ENCODE results near the gene SH2D4B.
"Not testable (repeated sequence)": the region's sequence is repeated elsewhere in the genome, so short reads cannot be mapped to it uniquely, and the experiment has no call there.

Gene SH2D4B

DNA sequence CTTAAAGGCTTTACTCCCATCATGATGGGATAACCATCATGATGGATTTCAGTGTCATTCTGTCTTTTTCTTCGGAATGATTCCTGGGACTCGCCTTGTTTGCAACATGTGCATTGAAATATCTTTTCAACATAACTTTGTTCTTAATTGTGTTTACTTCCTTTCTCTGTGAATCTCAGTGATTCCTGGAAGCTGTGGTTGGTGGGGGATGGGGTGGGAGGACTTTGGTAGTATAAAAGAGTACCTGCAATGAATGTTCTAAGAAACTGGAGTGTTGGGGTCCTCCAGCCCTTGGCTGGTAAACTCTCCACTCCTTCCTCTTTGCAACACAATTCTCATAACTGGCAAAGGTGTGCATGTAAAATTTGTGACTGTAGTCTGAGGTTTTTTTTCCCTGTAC, 11.5 kb upstream of the SH2D4B start:
- DNase-seq = no peak

DNA sequence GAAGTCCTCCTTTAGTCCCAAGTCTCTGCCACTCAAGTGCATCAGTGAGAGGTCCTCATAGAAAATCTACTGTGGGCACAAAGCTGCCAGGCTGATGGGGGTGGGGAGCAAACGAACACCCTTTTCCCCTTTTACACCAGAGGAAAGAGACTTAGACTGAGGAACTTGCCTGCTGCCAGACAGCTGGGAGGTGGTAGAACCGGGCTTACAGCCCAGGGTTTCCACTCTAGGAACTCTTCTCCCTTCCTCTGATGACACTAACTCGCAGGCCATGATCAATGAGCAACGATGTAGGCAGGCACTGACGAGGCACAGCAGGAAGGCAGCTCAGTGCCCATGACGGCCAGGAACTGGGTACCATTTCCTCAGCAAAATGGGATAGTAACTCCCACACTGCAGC, 11.0 kb upstream of the SH2D4B start:
- peak; percentile 10 for DNase-seq

GRCh38 chr10:80528185-80528700, 9.5 kb upstream of the SH2D4B start:
- no peak for DNase-seq

GRCh38 chr10:80528901-80529300, 8.8 kb upstream of the SH2D4B start:
- no peak for DNase-seq

DNA sequence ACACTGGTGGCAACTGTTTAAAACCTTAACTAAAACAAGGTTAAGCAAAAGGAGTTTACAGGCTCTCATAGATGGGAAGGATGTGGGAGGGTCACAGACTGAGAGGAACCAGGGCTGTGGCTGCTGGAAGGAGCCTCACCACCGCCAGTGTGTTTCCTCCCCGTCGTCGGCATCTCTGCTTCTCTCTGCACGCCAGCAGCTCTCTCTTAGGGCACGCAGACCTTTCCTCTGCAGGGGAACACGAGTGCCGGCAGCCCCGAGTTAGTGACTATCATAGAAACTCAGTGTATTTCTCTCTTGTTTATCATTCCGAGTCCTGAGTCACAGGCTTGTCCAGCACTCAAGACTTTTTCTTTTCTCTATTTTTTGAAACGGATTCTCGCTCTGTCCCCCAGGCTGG, 8.1 kb upstream of the SH2D4B start:
- DNase-seq = no peak

GRCh38 chr10:80530251-80530650, 7.5 kb upstream of the SH2D4B start:
- DNase-seq = peak; percentile 26

- no peak for DNase-seq
Measured at GRCh38 chr10:80530816-80531215, 6.9 kb upstream of the SH2D4B start.

GRCh38 chr10:80532571-80532970, 5.1 kb upstream of the SH2D4B start:
- DNase-seq = no peak

DNA sequence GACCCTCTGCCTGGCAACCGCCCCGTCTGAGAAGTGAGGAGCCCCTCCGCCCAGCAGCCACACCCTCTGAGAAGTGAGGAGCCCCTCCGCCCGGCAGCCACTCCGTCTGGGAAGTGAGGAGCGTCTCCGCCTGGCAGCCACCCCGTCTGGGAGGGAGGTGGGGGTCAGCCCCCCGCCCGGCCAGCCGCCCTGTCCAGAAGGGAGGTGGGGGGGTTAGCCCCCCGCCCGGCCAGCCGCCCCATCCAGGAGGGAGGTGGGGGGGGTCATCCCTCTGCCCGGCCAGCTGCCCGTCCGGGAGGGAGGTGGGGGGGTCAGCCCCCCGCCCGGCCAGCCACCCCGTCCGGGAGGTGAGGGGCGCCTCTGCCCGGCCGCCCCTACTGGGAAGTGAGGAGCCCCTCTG, 3.6 kb upstream of the SH2D4B start:
- not testable (repeated sequence) for DNase-seq

GRCh38 chr10:80534646-80535045, 3.1 kb upstream of the SH2D4B start:
- DNase-seq = not testable (repeated sequence)

DNA sequence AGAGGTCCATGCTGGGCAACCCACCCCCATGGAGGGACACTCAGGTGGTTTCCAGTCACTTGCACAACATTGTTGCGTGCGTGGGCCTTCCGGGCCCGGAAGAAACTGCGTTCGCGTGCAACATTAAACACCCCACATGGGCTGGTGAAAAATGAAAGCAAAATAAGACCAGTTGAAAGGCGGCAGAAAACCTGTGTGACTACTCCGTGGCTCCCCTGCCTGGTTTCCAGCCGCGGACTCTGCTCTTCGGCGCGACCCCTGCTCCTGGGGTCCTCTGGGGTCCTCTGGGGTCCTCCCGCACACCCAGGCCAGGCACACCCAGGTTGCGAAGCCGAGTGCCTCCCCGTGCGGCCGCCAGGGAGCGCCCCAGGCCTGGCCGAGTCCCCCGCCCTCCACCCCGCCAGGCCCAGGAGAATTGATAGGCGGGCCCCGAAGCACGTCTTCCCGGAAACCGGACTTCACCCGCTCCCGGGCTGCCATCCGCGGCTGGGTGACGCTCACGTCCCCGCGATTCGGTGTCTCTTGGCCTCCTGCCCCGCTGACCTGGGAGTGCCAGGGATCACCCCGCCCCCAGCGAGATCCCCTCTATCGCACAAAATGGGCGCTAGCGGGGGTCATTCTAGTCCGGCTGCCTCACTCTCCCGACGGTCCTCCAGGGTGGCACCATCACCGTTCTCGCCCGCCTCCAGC, 1.9 kb upstream of the SH2D4B start:
- DNase-seq = peak; percentile 24

- no peak for DNase-seq
Measured at GRCh38 chr10:80536361-80536835, 1.3 kb upstream of the SH2D4B start.

- no peak for DNase-seq
Measured at GRCh38 chr10:80537086-80537735, 491 bp upstream of the SH2D4B start.

- DNase-seq = no peak
Measured at GRCh38 chr10:80538481-80539185, 931 bp downstream of the SH2D4B start.

DNA sequence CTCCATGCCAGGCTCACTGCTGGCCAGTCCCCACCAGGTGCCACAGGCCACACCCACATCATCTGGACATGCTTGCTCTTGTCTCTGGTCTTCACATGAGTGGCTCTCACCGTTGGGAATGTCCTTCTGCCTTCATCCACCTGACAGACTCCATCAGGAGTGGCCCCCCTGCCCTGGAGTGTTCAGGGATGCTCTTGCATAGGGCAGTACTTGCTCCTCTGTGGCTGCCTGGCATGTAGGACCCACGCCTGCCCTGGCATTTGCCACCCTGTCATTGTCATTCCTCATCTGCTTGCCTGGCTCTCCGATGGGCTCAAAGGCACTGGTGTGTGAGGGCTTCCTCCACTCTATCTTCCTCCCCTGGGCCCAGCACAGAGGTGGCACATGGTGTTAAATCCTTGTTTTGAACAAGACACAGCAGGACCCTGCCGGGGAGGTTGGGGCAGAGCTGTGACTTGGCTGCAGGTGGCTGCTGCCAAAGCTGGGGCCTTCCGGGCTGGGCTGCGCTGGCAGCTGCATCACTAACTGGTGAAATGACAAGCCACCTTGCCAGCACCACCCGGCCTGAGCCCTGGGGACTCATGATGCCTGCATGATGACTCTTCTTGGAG, 1.8 kb downstream of the SH2D4B start:
- DNase-seq = no peak

DNA sequence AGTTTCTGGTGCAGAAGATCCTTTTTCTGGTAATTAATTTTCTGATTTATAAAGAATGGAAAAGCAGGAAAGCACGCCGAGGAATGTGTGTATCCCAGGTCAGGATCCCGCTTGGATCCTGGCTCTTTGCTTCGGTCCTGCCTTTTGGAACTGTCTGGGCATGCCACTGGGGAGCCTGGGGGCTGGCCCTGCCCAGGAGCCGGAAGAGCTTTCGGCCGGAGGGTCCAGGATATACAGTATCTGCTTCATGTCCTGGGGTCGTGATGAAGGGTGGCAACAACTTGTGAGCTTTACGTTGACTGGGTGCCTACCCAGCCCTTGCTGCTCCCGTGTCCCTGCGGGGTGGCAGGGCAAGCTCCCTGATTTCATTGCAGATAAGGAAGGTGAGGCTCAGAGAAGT, 2.4 kb downstream of the SH2D4B start:
- no peak for DNase-seq

GRCh38 chr10:80540618-80540980, 2.9 kb downstream of the SH2D4B start:
- no peak for DNase-seq

- DNase-seq = no peak
Measured at GRCh38 chr10:80540981-80541750, 3.5 kb downstream of the SH2D4B start.

- no peak for DNase-seq
Measured at GRCh38 chr10:80542053-80542452, 4.4 kb downstream of the SH2D4B start.

- DNase-seq = no peak
Measured at GRCh38 chr10:80542652-80543318, 5.1 kb downstream of the SH2D4B start.

DNA sequence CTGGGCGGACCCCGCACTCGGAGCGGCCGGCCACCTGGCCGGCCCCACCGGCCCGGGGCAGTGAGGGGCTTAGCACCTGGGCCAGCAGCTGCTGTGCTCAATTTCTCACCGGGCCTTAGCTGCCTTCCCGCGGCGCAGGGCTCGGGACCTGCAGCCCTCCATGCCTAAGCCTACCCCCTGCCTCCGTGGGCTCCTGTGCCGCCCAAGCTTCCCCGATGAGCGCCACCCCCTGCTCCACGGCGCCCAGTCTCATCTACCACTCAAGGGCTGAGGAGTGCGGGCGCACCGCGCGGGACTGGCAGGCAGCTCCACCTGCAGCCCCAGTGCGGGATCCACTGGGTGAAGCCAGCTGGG, 5.6 kb downstream of the SH2D4B start:
- DNase-seq = not testable (repeated sequence)

- no peak for DNase-seq
Measured at GRCh38 chr10:80544316-80544953, 6.7 kb downstream of the SH2D4B start.
